NCI-H1694 treated with DMSO at 0.1 percent for 48 hours (cell line): Measurements from ENCODE around the gene SCN1B.
A peak's percentile ranks its signal among the peaks of the same experiment; 100 is the strongest.
"Not testable (repeated sequence)": the region's sequence is repeated elsewhere in the genome, so short reads cannot be mapped to it uniquely, and the experiment has no call there.

Experiments
- DNase-seq: peaks from one replicate; lab custom pipeline; 2025; lab: John Stamatoyannopoulos, UW

The SCN1B gene

GRCh38 chr19:35017507-35017906 lies 12.8 kb upstream of the SCN1B start:
- no peak for DNase-seq

- no peak for DNase-seq
These were observed 11.9 kb upstream of the SCN1B start for GRCh38 chr19:35018379-35018778.

GRCh38 chr19:35019144-35019543 lies 11.1 kb upstream of the SCN1B start:
- no peak for DNase-seq

GRCh38 chr19:35021016-35021415 lies 9.3 kb upstream of the SCN1B start:
- no peak for DNase-seq

DNA sequence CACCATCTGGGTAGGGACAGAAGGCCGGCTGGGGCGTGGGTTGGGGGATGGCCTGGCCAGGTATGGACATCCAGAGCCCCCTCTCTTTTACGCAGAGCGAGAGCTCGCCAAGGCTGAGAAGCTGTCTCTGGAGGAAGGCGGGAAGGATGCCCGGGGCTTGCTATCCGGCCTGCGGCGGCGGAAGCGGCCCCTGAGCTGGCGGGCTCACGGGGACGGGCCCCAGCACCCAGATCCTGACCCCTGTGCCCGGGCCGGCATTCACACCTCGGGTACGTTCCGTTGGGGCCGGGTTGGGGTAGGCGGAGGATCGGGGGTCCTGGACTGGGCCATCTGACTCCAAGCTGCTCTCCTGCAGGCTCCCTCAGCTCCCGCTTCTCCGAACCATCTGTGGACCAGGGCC lies 8.7 kb upstream of the SCN1B start:
- no peak for DNase-seq

- no peak for DNase-seq
These were observed 7.8 kb upstream of the SCN1B start for GRCh38 chr19:35022460-35022859.

GRCh38 chr19:35023428-35023827 lies 6.8 kb upstream of the SCN1B start:
- DNase-seq, result no peak

GRCh38 chr19:35024095-35024494 lies 6.2 kb upstream of the SCN1B start:
- DNase-seq, result no peak

- no peak for DNase-seq
These were observed 4.3 kb upstream of the SCN1B start for GRCh38 chr19:35025969-35026368.

DNA sequence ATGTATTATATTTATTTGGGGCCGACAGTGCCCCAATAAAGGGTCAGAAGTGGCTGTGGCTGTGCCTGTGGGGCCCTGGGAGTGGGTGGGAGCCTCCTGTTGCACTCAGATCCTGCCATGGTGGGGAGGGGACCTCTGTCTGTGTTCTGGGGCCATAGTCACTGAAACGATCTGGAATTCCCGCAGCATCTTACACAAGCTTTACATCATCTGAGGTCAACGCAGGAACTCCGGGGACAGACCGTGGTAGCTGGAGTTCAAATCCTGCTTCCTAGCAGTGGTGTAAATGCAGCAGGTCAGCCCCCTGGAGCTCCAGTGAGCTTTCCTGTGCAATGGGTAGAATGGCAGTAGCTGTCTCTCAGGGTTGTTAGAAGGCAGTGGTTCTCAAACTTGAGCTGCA lies 3.9 kb upstream of the SCN1B start:
- no peak for DNase-seq

GRCh38 chr19:35027009-35027408 lies 3.3 kb upstream of the SCN1B start:
- DNase-seq, result no peak

- DNase-seq, result no peak
These were observed 2.2 kb upstream of the SCN1B start for GRCh38 chr19:35027851-35028599.

- not testable (repeated sequence) for DNase-seq
These were observed 1.7 kb upstream of the SCN1B start for GRCh38 chr19:35028600-35028885.

DNA sequence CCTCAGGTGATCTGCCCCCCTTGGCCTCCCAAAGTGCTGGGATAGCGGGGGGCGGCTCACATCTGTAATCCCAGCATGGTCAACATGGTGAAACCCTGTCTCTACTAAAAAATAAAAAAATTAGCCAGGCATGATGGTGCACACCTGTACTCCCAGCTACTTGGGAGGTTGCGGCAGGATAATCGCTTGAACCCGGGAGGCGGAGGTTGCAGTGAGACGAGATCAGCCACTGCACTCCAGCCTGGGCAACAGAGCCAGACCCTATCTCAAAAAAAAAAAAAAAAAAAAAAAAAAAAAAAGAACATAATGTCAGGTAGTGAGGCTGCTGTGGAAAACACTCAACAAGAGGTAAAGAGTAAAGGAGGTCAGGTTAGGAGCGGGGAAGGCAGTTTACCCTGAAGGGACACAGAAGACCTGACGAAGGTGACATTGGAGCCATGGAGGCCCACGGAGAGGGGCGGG lies 964 bp upstream of the SCN1B start:
- not testable (repeated sequence) for DNase-seq

DNA sequence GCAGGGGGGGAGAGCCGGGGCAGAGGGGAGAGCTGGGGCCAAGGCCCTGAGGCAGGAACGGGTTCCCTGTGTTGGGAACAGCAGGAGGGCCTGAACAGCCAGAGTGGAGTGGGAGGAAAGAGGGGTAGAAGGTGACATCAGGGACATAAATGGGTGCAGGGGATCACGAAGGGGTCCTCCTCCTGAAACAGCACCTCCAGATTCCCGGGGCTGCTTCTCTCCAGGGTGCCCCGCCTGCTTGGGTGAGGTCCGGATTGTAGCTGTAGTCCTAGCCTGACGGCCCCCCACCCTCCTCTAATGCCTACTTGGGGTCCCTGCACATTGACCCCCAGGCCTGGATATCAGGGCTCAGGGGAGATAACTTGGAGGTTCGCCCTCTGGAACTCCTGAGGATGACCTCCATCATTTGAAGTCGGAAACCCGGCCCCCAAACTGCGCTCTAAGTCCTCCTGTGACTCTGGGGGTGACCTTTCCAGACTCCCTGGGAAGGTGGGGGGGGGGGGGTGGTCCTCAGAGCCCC lies 473 bp upstream of the SCN1B start:
- no peak for DNase-seq

GRCh38 chr19:35031072-35031881 lies 1.0 kb downstream of the SCN1B start:
- DNase-seq, result peak; percentile 22

GRCh38 chr19:35032356-35032865 lies 2.1 kb downstream of the SCN1B start:
- no peak for DNase-seq

DNA sequence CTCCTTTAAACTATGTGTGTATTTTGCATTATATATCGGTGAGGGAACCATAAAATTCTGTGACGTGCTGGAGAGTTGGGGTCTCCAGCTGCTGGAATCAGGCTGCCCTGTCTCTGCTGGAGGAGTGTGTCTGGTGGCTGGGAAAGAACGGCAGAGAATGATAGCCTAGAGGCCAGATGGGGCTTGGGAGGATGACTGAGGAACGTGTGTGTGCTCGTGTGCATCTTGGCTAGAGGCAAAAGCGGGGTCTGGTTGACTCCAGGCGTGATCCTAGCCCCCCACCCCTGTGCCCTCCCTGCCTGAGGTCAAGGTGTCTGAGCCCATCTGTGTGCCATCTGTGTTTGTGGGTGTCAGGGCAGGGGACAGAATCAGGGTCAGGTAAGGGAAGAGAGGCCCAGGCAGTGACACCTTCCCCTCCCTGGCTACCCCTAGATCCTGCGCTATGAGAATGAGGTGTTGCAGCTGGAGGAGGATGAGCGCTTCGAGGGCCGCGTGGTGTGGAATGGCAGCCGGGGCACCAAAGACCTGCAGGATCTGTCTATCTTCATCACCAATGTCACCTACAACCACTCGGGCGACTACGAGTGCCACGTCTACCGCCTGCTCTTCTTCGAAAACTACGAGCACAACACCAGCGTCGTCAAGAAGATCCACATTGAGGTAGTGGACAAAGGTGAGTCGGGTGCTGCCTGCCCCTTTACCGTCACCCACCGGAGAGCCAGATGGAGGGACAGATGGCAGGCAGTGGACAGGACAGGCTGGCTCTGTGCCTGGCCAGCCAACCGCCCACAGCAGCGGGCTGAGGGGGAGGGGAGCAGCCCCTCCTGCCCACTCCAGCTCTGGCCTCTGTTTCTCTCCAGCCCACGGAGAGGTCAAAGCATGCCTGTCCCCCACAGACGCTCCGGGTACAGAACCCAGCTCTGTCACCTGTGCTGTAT lies 3.1 kb downstream of the SCN1B start:
- peak; percentile 33 for DNase-seq

GRCh38 chr19:35034005-35034502 lies 3.8 kb downstream of the SCN1B start:
- no peak for DNase-seq

DNA sequence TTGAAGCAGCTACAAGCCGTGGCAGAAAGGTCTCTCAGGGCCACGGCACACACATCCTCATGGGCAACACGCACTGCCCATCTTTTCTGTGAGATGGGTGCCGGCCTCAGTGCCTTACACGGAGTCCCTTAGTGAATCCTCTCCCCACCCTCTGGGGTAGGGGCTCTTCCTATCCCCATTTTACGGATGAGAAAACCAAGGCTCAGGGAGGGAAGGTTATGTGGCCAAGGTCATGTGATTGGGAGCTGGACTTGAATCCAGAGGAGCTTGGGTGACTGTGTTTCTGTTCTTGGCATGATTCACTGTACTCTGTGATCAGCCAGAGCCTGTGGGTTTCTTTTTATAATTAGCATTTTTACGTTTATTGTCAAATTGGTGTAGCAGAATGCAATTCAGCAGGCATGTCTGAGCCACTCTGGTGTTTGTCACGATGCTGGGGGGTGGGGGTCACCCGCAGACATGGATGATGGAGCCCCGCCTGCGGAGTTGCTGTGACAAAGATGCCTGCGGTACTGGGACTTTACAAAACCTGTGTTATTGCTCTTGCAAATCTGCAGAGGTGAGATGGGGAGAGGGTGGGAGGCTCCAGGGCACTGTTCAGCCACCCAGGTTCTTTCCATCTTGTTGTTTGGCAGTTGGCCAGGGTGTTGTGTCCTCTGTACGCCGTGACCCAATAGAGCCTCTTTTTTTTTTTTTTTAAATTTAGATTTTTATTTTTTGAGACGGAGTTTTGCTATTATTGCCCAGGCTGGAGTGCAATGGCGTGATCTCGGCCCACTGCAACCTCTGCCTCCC lies 4.5 kb downstream of the SCN1B start:
- DNase-seq, result peak; percentile 41
